Astrocyte (in vitro differentiated cells and primary cell): Measurements from ENCODE around the gene SPRED2. TPM values are rescaled to one million over a fixed set of nuclear protein-coding genes. Genes with fewer than 3 reads are reported as not detected.
A peak's percentile ranks its signal among the peaks of the same experiment; 100 is the strongest.

Experiments used
- DNase-seq: peaks from one replicate; pipeline ENCODE4 v3.0.0-alpha.2; 2010; ENCODE audit warnings: low read depth
- FAIRE-seq: peaks from 2 replicates; lab custom pipeline; 2011; peaks lifted over from hg19 to GRCh38; lab: Jason Lieb, UNC
- H2AFZ ChIP-seq: 2 replicates; pipeline ENCODE4 v1.6.0; 2012; ENCODE audit warnings: low read depth, low read length, inconsistent platforms
- H3K27ac ChIP-seq: 2 replicates; pipeline ENCODE4 v1.5.1; 2011; ENCODE audit warnings: low read depth, low read length, inconsistent platforms
- H3K27me3 ChIP-seq: 2 replicates; pipeline ENCODE4 v1.6.0; 2011; ENCODE audit warnings: low read length, inconsistent platforms; ENCODE audit not compliant: insufficient read depth
- H3K36me3 ChIP-seq: 2 replicates; pipeline ENCODE4 v1.5.1; 2011; ENCODE audit warnings: low read length, inconsistent platforms; ENCODE audit not compliant: insufficient read depth
- H3K4me1 ChIP-seq: 2 replicates; pipeline ENCODE4 v1.5.1; 2011; ENCODE audit warnings: low read length, inconsistent platforms; ENCODE audit not compliant: insufficient read depth
- H3K4me2 ChIP-seq: 2 replicates; pipeline ENCODE4 v1.6.0; 2012; ENCODE audit warnings: low read length, inconsistent platforms
- H3K4me3 ChIP-seq: 2 replicates; pipeline ENCODE4 v1.5.1; 2011; ENCODE audit warnings: low read depth, mild to moderate bottlenecking, low read length, inconsistent platforms; ENCODE audit not compliant: insufficient read depth
- H3K79me2 ChIP-seq: 2 replicates; pipeline ENCODE4 v1.6.0; 2012; ENCODE audit warnings: mild to moderate bottlenecking, low read length, inconsistent platforms; ENCODE audit not compliant: insufficient read depth
- H3K9ac ChIP-seq: 2 replicates; pipeline ENCODE4 v1.6.0; 2012; ENCODE audit warnings: mild to moderate bottlenecking, low read length, inconsistent platforms
- H3K9me3 ChIP-seq: 2 replicates; pipeline ENCODE4 v1.5.1; 2012; ENCODE audit warnings: low read depth, mild to moderate bottlenecking, low read length, inconsistent platforms; ENCODE audit not compliant: insufficient read depth
- H4K20me1 ChIP-seq: 2 replicates; pipeline ENCODE4 v1.6.0; 2012; ENCODE audit warnings: low read length, inconsistent platforms; ENCODE audit not compliant: insufficient read depth
- H3K27ac Mint-ChIP-seq: one replicate; pipeline ENCODE4 v1.8.0; 2021; ENCODE audit warnings: mild to moderate bottlenecking, mixed read lengths; ENCODE audit not compliant: unreplicated experiment
- H3K27me3 Mint-ChIP-seq: one replicate; pipeline ENCODE4 v1.8.0; 2021; ENCODE audit warnings: low read depth, mixed read lengths; ENCODE audit not compliant: unreplicated experiment
- H3K36me3 Mint-ChIP-seq: one replicate; pipeline ENCODE4 v1.8.0; 2021; ENCODE audit warnings: low read depth, mixed read lengths; ENCODE audit not compliant: unreplicated experiment
- H3K4me1 Mint-ChIP-seq: one replicate; pipeline ENCODE4 v1.8.0; 2021; ENCODE audit warnings: low read depth, mixed read lengths; ENCODE audit not compliant: unreplicated experiment
- H3K4me3 Mint-ChIP-seq: one replicate; pipeline ENCODE4 v1.8.0; 2021; ENCODE audit warnings: mild to moderate bottlenecking, moderate library complexity, mixed read lengths; ENCODE audit not compliant: unreplicated experiment
- H3K9me3 Mint-ChIP-seq: one replicate; pipeline ENCODE4 v1.8.0; 2021; ENCODE audit warnings: mild to moderate bottlenecking, mixed read lengths; ENCODE audit not compliant: unreplicated experiment
- CTCF ChIP-seq: IDR thresholded peaks from 2 replicates; pipeline ENCODE4 v1.5.1; 2011; ENCODE audit warnings: low read depth, mild to moderate bottlenecking, inconsistent platforms, low read length, moderate library complexity; ENCODE audit not compliant: insufficient read depth
- EZH2 ChIP-seq: IDR thresholded peaks from 2 replicates; pipeline ENCODE4 v1.6.1; 2012; ENCODE audit warnings: mild to moderate bottlenecking, low read length, inconsistent platforms; ENCODE audit not compliant: insufficient read depth
- total RNA-seq: library from RNA; stranded (reverse); gene quantifications from 2 replicates; pipeline ENCODE4 v1.2.1, GENCODE V29; 2021

The SPRED2 gene
- total RNA-seq, 1 donor from 2014 or later = 47.3 TPM

- no peaks in the 10 kb centered on the region for H3K36me3 Mint-ChIP-seq
- DNase-seq = no peak
- Histone ChIP-seq H3K4me1 (peaks cover 28% of the 10 kb centered on the region), H3K4me3 (no peak overlapping the region), H2AFZ (no peak overlapping the region), H4K20me1 (peaks cover 9% of the 10 kb centered on the region), H3K4me2 (no peak overlapping the region), H3K79me2 (no peaks in the 10 kb centered on the region), H3K9me3 (no peaks in the 10 kb centered on the region), H3K27ac (no peak overlapping the region), H3K27me3 (peaks cover 2% of the 10 kb centered on the region), H3K9ac (no peak overlapping the region), H3K36me3 (no peaks in the 10 kb centered on the region)
- no peaks in the 10 kb centered on the region for H3K9me3 Mint-ChIP-seq
- H3K4me1 Mint-ChIP-seq = peaks cover 41% of the 10 kb centered on the region
- no peak overlapping the region for H3K4me3 Mint-ChIP-seq
- H3K27ac Mint-ChIP-seq = no peak overlapping the region
- H3K27me3 Mint-ChIP-seq = no peaks in the 10 kb centered on the region
- FAIRE-seq = no peak
- TF ChIP-seq CTCF (no peak), EZH2 (no peak)
Observed at GRCh38 chr2:65296971-65297370, 135.4 kb downstream of the SPRED2 start.

DNA sequence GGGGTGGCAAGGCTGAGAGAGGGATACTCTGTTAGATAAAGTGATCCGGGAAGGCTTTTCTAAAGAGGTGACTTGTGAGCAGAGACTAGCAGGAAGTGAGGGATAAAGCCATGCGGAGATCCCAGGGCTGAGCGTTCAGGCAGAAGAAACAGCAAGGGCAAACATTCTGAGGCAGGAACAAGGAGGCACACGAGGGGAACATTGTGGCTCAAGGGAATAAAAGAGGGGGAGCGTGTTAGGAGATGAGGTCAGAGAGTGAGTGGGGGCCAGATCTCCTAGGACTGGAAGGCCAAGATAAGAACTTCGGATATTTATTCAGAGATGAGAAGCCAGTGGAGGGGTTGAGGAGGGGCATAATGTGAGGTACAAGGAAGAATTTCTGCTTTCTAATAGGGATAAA lies 137.7 kb downstream of the SPRED2 start:
- H3K79me2 ChIP-seq = no peaks in the 10 kb centered on the region
- Mint-ChIP-seq H3K4me3 (no peak overlapping the region), H3K36me3 (no peaks in the 10 kb centered on the region), H3K4me1 (peaks cover 22% of the 10 kb centered on the region), H3K9me3 (no peaks in the 10 kb centered on the region), H3K27me3 (no peaks in the 10 kb centered on the region), H3K27ac (no peak overlapping the region)
- peaks cover 2% of the 10 kb centered on the region for H3K27me3 ChIP-seq
- no peak overlapping the region for H2AFZ ChIP-seq
- H3K27ac ChIP-seq = no peak overlapping the region
- H3K9me3 ChIP-seq = no peaks in the 10 kb centered on the region
- no peaks in the 10 kb centered on the region for H3K36me3 ChIP-seq
- DNase-seq (no peak), FAIRE-seq (no peak)
- no peak overlapping the region for H3K4me3 ChIP-seq
- H3K9ac ChIP-seq = no peak overlapping the region
- no peak for TF ChIP-seq CTCF
- no peak for TF ChIP-seq EZH2
- peaks cover 6% of the 10 kb centered on the region for H3K4me1 ChIP-seq
- H4K20me1 ChIP-seq = no peaks in the 10 kb centered on the region
- no peak overlapping the region for H3K4me2 ChIP-seq

GRCh38 chr2:65294136-65294535 lies 138.3 kb downstream of the SPRED2 start:
- peak overlapping the region; percentile 13 for H3K27ac Mint-ChIP-seq
- H3K36me3 Mint-ChIP-seq = no peaks in the 10 kb centered on the region

More at GRCh38 chr2:65294136-65294535, 138.3 kb downstream of the SPRED2 start:
- H3K9me3 ChIP-seq = no peaks in the 10 kb centered on the region
- H2AFZ ChIP-seq = no peak overlapping the region
- H3K4me2 ChIP-seq = no peak overlapping the region
- Mint-ChIP-seq H3K4me3 (no peak overlapping the region), H3K4me1 (peaks cover 16% of the 10 kb centered on the region), H3K9me3 (no peaks in the 10 kb centered on the region), H3K27me3 (no peaks in the 10 kb centered on the region)
- no peaks in the 10 kb centered on the region for H3K79me2 ChIP-seq
- H3K27me3 ChIP-seq = peaks cover 2% of the 10 kb centered on the region
- TF ChIP-seq CTCF (no peak), EZH2 (no peak)
- H3K4me3 ChIP-seq = no peak overlapping the region
- no peaks in the 10 kb centered on the region for H4K20me1 ChIP-seq
- no peak overlapping the region for H3K9ac ChIP-seq
- FAIRE-seq (no peak), DNase-seq (no peak)
- H3K36me3 ChIP-seq = no peaks in the 10 kb centered on the region
- peaks cover under 1% of the 10 kb centered on the region for H3K4me1 ChIP-seq
- no peak overlapping the region for H3K27ac ChIP-seq
